Activated CD4-positive, alpha-beta memory T cell treated with anti-CD3 and anti-CD28 coated beads, Interleukin-2, amount 10 ng/mL, durations not matched to agents 7 days and 5 days (primary cell): Measurements from ENCODE around the gene CLEC4D. TPM values are rescaled to one million over a fixed set of nuclear protein-coding genes. Genes with fewer than 3 reads are reported as not detected.
"Not testable (repeated sequence)": the region's sequence is repeated elsewhere in the genome, so short reads cannot be mapped to it uniquely, and the experiment has no call there.

Experiments
- CTCF ChIA-PET: fragments of 350-600 bp; sonication (Branson Sonifier 250); formaldehyde crosslinking; loops from one replicate; lab custom pipeline; 2021; ENCODE audit warnings: antibody characterized with exemption, inconsistent platforms; lab: Charles Lee
- POLR2A ChIA-PET: fragments of 350-600 bp; sonication (Branson Sonifier 250); formaldehyde crosslinking; loops from one replicate; lab custom pipeline; 2021; ENCODE audit warnings: antibody characterized with exemption; lab: Charles Lee
- DNase-seq: peaks from one replicate; pipeline ENCODE4 v3.0.0-alpha.2; 2020
- H3K27ac Mint-ChIP-seq: one replicate; pipeline ENCODE4 v1.8.0; 2021; ENCODE audit warnings: mild to moderate bottlenecking, mixed read lengths
- H3K27me3 Mint-ChIP-seq: one replicate; pipeline ENCODE4 v1.8.0; 2021; ENCODE audit warnings: mixed read lengths
- H3K36me3 Mint-ChIP-seq: one replicate; pipeline ENCODE4 v1.8.0; 2021; ENCODE audit warnings: low read depth, mixed read lengths
- H3K4me1 Mint-ChIP-seq: one replicate; pipeline ENCODE4 v1.8.0; 2021; ENCODE audit warnings: mixed read lengths
- H3K4me3 Mint-ChIP-seq: one replicate; pipeline ENCODE4 v1.8.0; 2021; ENCODE audit warnings: mild to moderate bottlenecking, mixed read lengths
- H3K9me3 Mint-ChIP-seq: one replicate; pipeline ENCODE4 v1.8.0; 2021; ENCODE audit warnings: mixed read lengths
- total RNA-seq, 2 experiments: library from RNA; stranded (reverse); gene quantifications; one replicate each; pipeline ENCODE4 v1.2.3, GENCODE V29; 2021

Gene CLEC4D
- total RNA-seq, 2 experiments from 2014 or later = not detected

DNA sequence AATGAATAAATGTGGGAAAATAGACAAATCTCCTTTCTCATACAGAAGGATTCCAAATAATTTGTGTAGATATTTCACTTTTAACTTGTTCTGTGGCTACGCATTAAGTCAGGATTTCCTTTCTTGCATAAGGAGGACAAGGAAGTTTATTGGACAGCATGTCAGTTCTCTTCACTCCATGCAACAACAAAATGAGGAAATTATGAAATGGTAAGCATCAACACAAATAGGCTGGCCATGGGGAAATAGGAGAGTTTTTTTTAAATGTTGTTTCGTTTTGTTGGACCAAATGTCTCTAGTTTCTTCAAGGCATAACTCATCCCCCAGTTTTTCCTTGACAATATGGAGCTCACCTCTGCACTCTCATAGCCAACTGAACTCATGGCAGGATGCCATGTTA lies 52.7 kb downstream of the CLEC4D start:
- H3K27ac Mint-ChIP-seq, H3K27me3 Mint-ChIP-seq, POLR2A ChIA-PET, H3K9me3 Mint-ChIP-seq, H3K36me3 Mint-ChIP-seq, DNase-seq, H3K4me1 Mint-ChIP-seq, H3K4me3 Mint-ChIP-seq: not testable (repeated sequence)
- CTCF ChIA-PET = interaction anchor here (1.4 kb wide), 1 partner anchor 22 kb away, joined by 4 read pairs; no protein-coding TSS in a partner anchor

DNA sequence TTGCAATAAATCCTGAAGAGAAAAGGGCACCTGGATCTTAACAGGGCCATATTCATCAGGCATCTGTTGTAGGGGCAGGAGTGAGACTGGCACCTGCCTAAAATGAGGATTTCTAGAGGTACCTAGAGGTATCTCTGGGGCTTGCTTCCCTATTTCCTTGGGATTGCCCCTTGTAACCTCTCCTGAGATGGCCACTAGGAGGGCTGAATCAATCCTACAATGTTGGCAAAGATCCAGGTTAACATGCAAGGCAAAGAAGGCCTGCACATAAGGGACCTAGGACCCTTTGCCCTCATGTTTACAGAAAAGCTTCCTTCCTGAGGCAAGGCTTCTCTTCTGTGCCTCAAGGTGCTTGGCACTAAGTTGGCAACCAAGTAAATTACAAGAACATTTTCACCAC lies 53.2 kb downstream of the CLEC4D start:
- CTCF ChIA-PET = interaction anchor here (1.4 kb wide), 1 partner anchor 22 kb away, joined by 4 read pairs; no protein-coding TSS in a partner anchor
- Mint-ChIP-seq H3K4me1 (no peaks in the 10 kb centered on the region), H3K27me3 (no peaks in the 10 kb centered on the region), H3K4me3 (no peak overlapping the region), H3K9me3 (peaks cover 2% of the 10 kb centered on the region), H3K36me3 (no peaks in the 10 kb centered on the region), H3K27ac (no peak overlapping the region)
- POLR2A ChIA-PET = no interaction called here
- no peak for DNase-seq

Other genes with a start within 250 kb of the CLEC4D start
- not detected for gene CLEC6A, start 57.5 kb upstream of the CLEC4D start, total RNA-seq
- gene CLEC4E, start 27.4 kb downstream of the CLEC4D start, total RNA-seq = not detected
- not detected for gene AICDA, start 99.4 kb downstream of the CLEC4D start, total RNA-seq
- gene MFAP5, start 149.3 kb downstream of the CLEC4D start, total RNA-seq = not detected
- 1 to 10 TPM; 1.3 to 1.6 TPM for gene RIMKLB, start 184.5 kb downstream of the CLEC4D start, total RNA-seq